Erythroblast (primary cell): ENCODE measurements around the gene PDHB.

Experiments
- GATA1 ChIP-seq: IDR thresholded peaks from 2 replicates; pipeline ENCODE4 v1.6.1; 2011; ENCODE audit warnings: low read depth, mild to moderate bottlenecking, control low read depth, low read length, moderate library complexity
- POLR2A ChIP-seq: IDR thresholded peaks from 2 replicates; pipeline ENCODE4 v1.6.1; 2011; ENCODE audit warnings: mild to moderate bottlenecking, low read length

- TF ChIP-seq POLR2A (no peak), GATA1 (no peak)
Measured at GRCh38 chr3:58386626-58387365, 46.8 kb downstream of the PDHB start.
